Measurements from ENCODE around the gene CNTLN. TPM values are rescaled to one million over a fixed set of nuclear protein-coding genes. Genes with fewer than 3 reads are reported as not detected.
"Not testable (repeated sequence)": the region's sequence is repeated elsewhere in the genome, so short reads cannot be mapped to it uniquely, and the experiment has no call there.

The CNTLN gene
- total and polyA plus RNA-seq, 2 donors (not counting 1 experiment from before 2014, with no cell fraction given) = 0.30 to 0.94 TPM

DNA sequence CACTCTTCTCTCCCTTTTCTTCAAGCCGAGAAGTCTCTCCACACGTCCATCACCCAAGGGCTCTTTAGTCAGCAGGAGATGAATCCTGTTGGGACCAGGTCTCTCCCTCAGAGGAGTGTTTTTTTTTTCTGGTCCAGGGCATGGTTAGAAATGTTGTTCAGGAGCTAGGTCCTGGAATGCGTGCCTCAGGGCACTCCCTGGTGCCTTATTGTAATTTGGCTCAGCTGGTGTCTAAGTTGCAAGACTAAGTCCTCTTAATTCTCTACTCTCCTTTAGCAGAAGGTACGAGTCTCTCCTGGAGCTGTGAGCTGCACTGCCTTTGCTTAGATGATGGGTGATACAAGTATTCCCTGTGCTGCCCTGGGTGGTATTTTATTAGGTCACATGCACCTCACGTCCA, 111.9 kb downstream of the CNTLN start:
- Histone ChIP-seq H3K9ac (ENCODE audit: low read length) (no peak overlapping the region), H3K9me3 (ENCODE audit: control extremely low read depth in 1 of 3, control insufficient read depth in 2 of 3, insufficient read depth in 1 of 3, low read length in 2 of 3) (peaks cover 2 to 9% (median 8%) of the 10 kb centered on the region in 3 donors), H3K27ac (ENCODE audit: low read length in 2 of 2) (no peak overlapping the region), H3K36me3 (replicated peaks in 1 of 2; ENCODE audit: control extremely low read depth in 1 of 2, control insufficient read depth in 1 of 2, extremely low read depth in 1 of 2, insufficient read depth in 2 of 2, low read length in 1 of 2) (no peaks in the 10 kb centered on the region), H3K79me2 (ENCODE audit: control insufficient read depth, insufficient read depth, low read length) (no peaks in the 10 kb centered on the region), H3K27me3 (replicated peaks in 1 of 4; ENCODE audit: control extremely low read depth in 1 of 4, control insufficient read depth in 3 of 4, insufficient read depth in 4 of 4, low read length in 3 of 4) (no peaks in the 10 kb centered on the region), H2AFZ (ENCODE audit: insufficient read depth, low read depth, low read length, poor library complexity, severe bottlenecking) (no peak overlapping the region), H3K4me3 (ENCODE audit: control extremely low read depth in 1 of 5, extremely low read depth in 1 of 5, insufficient read depth in 1 of 5, low read depth in 2 of 5, low read length in 4 of 5) (no peak overlapping the region), H3K4me1 (ENCODE audit: control insufficient read depth in 2 of 2, insufficient read depth in 2 of 2, low read length in 2 of 2) (no peaks in the 10 kb centered on the region), H3K4me2 (replicated peaks; ENCODE audit: low read depth, low read length, poor library complexity, severe bottlenecking) (no peak overlapping the region), H4K20me1 (ENCODE audit: control insufficient read depth, insufficient read depth, low read length, poor library complexity, severe bottlenecking) (no peaks in the 10 kb centered on the region)
- 100% methylated on average over 1 of the region's 5 CpGs for WGBS (ENCODE audit: insufficient coverage)
- ChIA-PET POLR2A (no interaction called here), CTCF (no interaction called here)
- no peak for ATAC-seq (ENCODE audit: low read depth)
- DNase-seq = no peak
- H3K27me3 Mint-ChIP-seq = no peaks in the 10 kb centered on the region
- no peak for TF ChIP-seq CTCF (IDR thresholded peaks at IDR 0.05)
- TF ChIP-seq EZH2 (IDR thresholded peaks at IDR 0.05; ENCODE audit: borderline replicate concordance, insufficient read depth, low read depth, low read length, poor library complexity, severe bottlenecking) = no peak
- intact Hi-C loops (cut with micrococcal nuclease) = no loop called here
- no peaks in the 10 kb centered on the region for H3K4me1 Mint-ChIP-seq
- H3K4me3 Mint-ChIP-seq = no peak overlapping the region
- peaks cover 19% of the 10 kb centered on the region for H3K9me3 Mint-ChIP-seq (ENCODE audit: insufficient read depth)
- H3K27ac Mint-ChIP-seq = no peak overlapping the region

DNA sequence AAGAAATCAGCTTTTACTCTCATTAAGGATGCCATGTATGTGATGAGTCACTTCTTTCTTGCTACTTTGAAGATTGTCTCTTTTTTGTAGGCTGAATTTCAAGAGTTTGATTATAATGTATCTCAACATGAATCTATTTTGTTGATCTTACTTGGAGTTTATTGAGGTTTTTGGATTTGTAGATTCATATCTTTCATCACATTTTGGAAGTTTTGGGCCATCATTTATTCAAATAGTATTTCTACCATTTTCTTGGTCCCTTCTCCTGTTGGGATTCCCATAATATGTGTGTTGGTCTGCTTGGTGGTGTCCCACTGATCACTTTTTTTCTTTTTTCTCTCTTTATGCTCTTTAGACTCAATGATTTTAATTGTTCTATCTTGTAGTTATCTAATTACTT, 116.3 kb downstream of the CNTLN start:
- Mint-ChIP-seq H3K4me1 (no peaks in the 10 kb centered on the region), H3K27me3 (no peaks in the 10 kb centered on the region), H3K27ac (no peak overlapping the region), H3K9me3 (ENCODE audit: insufficient read depth) (peaks cover 22% of the 10 kb centered on the region), H3K4me3 (no peak overlapping the region)
- Histone ChIP-seq H3K9me3 (ENCODE audit: control extremely low read depth in 1 of 3, control insufficient read depth in 2 of 3, insufficient read depth in 1 of 3, low read length in 2 of 3) (peaks cover 0 to 9% (median 4%) of the 10 kb centered on the region in 3 donors), H3K79me2 (ENCODE audit: control insufficient read depth, insufficient read depth, low read length) (no peaks in the 10 kb centered on the region), H3K4me3 (ENCODE audit: control extremely low read depth in 1 of 5, extremely low read depth in 1 of 5, insufficient read depth in 1 of 5, low read depth in 2 of 5, low read length in 4 of 5) (no peak overlapping the region), H3K36me3 (replicated peaks in 1 of 2; ENCODE audit: control extremely low read depth in 1 of 2, control insufficient read depth in 1 of 2, extremely low read depth in 1 of 2, insufficient read depth in 2 of 2, low read length in 1 of 2) (no peaks in the 10 kb centered on the region), H3K27me3 (replicated peaks in 1 of 4; ENCODE audit: control extremely low read depth in 1 of 4, control insufficient read depth in 3 of 4, insufficient read depth in 4 of 4, low read length in 3 of 4) (no peaks in the 10 kb centered on the region), H3K27ac (ENCODE audit: low read length in 2 of 2) (no peak overlapping the region), H4K20me1 (ENCODE audit: control insufficient read depth, insufficient read depth, low read length, poor library complexity, severe bottlenecking) (no peaks in the 10 kb centered on the region), H2AFZ (ENCODE audit: insufficient read depth, low read depth, low read length, poor library complexity, severe bottlenecking) (no peak overlapping the region), H3K9ac (ENCODE audit: low read length) (no peak overlapping the region), H3K4me1 (ENCODE audit: control insufficient read depth in 2 of 2, insufficient read depth in 2 of 2, low read length in 2 of 2) (no peaks in the 10 kb centered on the region), H3K4me2 (replicated peaks; ENCODE audit: low read depth, low read length, poor library complexity, severe bottlenecking) (no peak overlapping the region)
- POLR2A ChIA-PET = no interaction called here
- CTCF ChIA-PET = no interaction called here
- DNase-seq (no peak), ATAC-seq (ENCODE audit: low read depth) (no peak)
- TF ChIP-seq EZH2 (IDR thresholded peaks at IDR 0.05; ENCODE audit: borderline replicate concordance, insufficient read depth, low read depth, low read length, poor library complexity, severe bottlenecking) (no peak), CTCF (IDR thresholded peaks at IDR 0.05) (no peak)
- intact Hi-C loops (cut with micrococcal nuclease) = no loop called here

DNA sequence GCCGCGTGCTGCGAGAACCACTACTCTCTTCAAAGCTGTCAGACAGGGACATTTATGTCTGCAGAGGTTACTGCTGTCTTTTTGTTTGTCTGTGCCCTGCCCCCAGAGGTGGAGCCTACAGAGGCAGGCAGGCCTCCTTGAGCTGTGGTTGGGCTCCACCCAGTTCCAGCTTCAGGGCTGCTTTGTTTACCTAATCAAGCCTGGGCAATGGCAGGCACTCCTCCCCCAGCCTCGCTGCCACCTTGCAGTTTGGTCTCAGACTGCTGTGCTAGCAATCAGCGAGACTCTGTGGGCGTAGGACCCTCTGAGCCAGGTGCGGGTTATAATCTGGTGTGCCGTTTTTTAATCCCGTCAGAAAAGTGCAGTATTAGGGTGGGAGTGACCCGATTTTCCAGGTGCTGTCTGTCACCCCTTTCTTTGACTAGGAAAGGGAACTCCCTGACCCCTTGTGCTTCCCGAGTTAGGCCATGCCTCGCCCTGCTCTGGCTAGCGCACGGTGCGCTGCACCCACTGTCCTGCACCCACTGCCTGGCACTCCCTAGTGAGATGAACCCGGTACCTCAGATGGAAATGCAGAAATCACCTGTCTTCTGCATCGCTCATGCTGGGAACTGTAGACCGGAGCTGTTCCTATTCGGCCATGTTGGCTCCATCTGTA, 133.8 kb downstream of the CNTLN start:
- H3K36me3 ChIP-seq (replicated peaks in 1 of 2; ENCODE audit: control extremely low read depth in 1 of 2, control insufficient read depth in 1 of 2, extremely low read depth in 1 of 2, insufficient read depth in 2 of 2, low read length in 1 of 2); H3K4me3 Mint-ChIP-seq; H3K4me1 ChIP-seq (ENCODE audit: control insufficient read depth in 2 of 2, insufficient read depth in 2 of 2, low read length in 2 of 2); H3K27ac Mint-ChIP-seq; H3K4me3 ChIP-seq (ENCODE audit: control extremely low read depth in 1 of 5, extremely low read depth in 1 of 5, insufficient read depth in 1 of 5, low read depth in 2 of 5, low read length in 4 of 5); ATAC-seq (ENCODE audit: low read depth); H3K27ac ChIP-seq (ENCODE audit: low read length in 2 of 2); H3K4me2 ChIP-seq (replicated peaks; ENCODE audit: low read depth, low read length, poor library complexity, severe bottlenecking); H3K4me1 Mint-ChIP-seq; H3K27me3 Mint-ChIP-seq; intact Hi-C loops (cut with micrococcal nuclease); H3K27me3 ChIP-seq (replicated peaks in 1 of 4; ENCODE audit: control extremely low read depth in 1 of 4, control insufficient read depth in 3 of 4, insufficient read depth in 4 of 4, low read length in 3 of 4); CTCF ChIA-PET; POLR2A ChIA-PET; H3K9ac ChIP-seq (ENCODE audit: low read length); H2AFZ ChIP-seq (ENCODE audit: insufficient read depth, low read depth, low read length, poor library complexity, severe bottlenecking); DNase-seq; H4K20me1 ChIP-seq (ENCODE audit: control insufficient read depth, insufficient read depth, low read length, poor library complexity, severe bottlenecking); H3K9me3 ChIP-seq (ENCODE audit: control extremely low read depth in 1 of 3, control insufficient read depth in 2 of 3, insufficient read depth in 1 of 3, low read length in 2 of 3); H3K79me2 ChIP-seq (ENCODE audit: control insufficient read depth, insufficient read depth, low read length); H3K9me3 Mint-ChIP-seq (ENCODE audit: insufficient read depth): not testable (repeated sequence)
- 98% methylated on average over 14 of the region's 19 CpGs for whole genome bisulfite sequencing (ENCODE audit: insufficient coverage)
